ENCODE data around the gene ANO4. TPM values are rescaled to one million over a fixed set of nuclear protein-coding genes. Genes with fewer than 3 reads are reported as not detected.

The ANO4 gene
- total RNA-seq, 1 experiment from 2014 or later = 5.7 TPM

DNA sequence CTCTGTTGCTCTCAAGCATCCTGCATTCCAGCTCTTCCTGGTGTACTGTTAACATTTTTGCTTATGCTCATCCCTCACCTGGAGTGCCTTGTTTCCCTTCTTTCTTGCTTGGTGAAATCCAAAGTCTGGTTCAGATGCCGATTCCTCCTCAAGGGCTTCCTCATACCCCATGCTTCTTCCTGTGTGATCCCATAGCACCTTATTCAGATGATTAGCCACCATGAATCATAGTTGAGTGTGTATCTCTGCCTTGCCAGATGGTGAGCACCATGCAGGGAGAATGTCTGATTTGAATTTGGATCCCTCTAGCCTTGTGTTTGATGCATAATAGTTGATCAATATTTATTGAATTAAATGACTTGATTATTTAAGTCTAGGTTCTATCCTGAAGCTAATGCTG lies 39.4 kb upstream of the ANO4 start:
- Histone ChIP-seq H3K4me2 (ENCODE audit: insufficient read depth, insufficient read length, low read length) (no peak overlapping the region), H3K4me1 (ENCODE audit: insufficient read depth, low read length) (no peaks in the 10 kb centered on the region), H4K8ac (replicated peaks; ENCODE audit: insufficient read length, low read depth, low read length) (no peak overlapping the region), H2BK120ac (ENCODE audit: low read depth, low read length, poor library complexity, severe bottlenecking) (no peak overlapping the region), H2BK5ac (ENCODE audit: insufficient read length, low read length) (no peak overlapping the region), H2BK15ac (ENCODE audit: low read depth, low read length) (no peak overlapping the region), H3K14ac (ENCODE audit: insufficient read depth, low read length) (no peak overlapping the region), H2AK5ac (ENCODE audit: insufficient read length, low read length) (no peak overlapping the region), H4K91ac (ENCODE audit: insufficient read length, low read depth, low read length) (no peak overlapping the region), H3K9ac (ENCODE audit: extremely low read depth, insufficient read length, low read length) (no peak overlapping the region), H3K27ac (ENCODE audit: insufficient read length, low read depth, low read length) (no peak overlapping the region), H3K27me3 (ENCODE audit: insufficient read depth, low read length) (no peaks in the 10 kb centered on the region), H2BK12ac (ENCODE audit: insufficient read length, low read depth, low read length) (no peak overlapping the region), H3K23ac (ENCODE audit: insufficient read length, low read depth, low read length) (no peak overlapping the region), H3K23me2 (ENCODE audit: insufficient read length, low read depth, low read length, poor library complexity, severe bottlenecking) (no peaks in the 10 kb centered on the region), H3K9me3 (ENCODE audit: control insufficient read depth, low read depth, low read length) (no peaks in the 10 kb centered on the region), H4K20me1 (ENCODE audit: control insufficient read depth, insufficient read depth, insufficient read length) (peaks cover 2% of the 10 kb centered on the region), H2BK20ac (ENCODE audit: low read depth, low read length, poor library complexity, severe bottlenecking) (no peak overlapping the region), H3T11ph (ENCODE audit: low read length) (no peak overlapping the region), H3K79me1 (ENCODE audit: insufficient read depth, low read depth, low read length, poor library complexity, severe bottlenecking) (no peaks in the 10 kb centered on the region), H2AFZ (ENCODE audit: low read length) (no peak overlapping the region), H3K18ac (ENCODE audit: insufficient read length, low read depth, low read length) (no peak overlapping the region), H3K56ac (ENCODE audit: insufficient read length, low read depth, low read length) (no peak overlapping the region), H3K4ac (ENCODE audit: low read depth, low read length) (no peak overlapping the region), H3K79me2 (ENCODE audit: insufficient read depth, low read length) (no peaks in the 10 kb centered on the region), H4K5ac (ENCODE audit: insufficient read length, low read depth, low read length) (no peak overlapping the region)
- Mint-ChIP-seq H3K4me1 (no peaks in the 10 kb centered on the region), H3K27me3 (ENCODE audit: low read depth) (no peaks in the 10 kb centered on the region), H3K9me3 (no peaks in the 10 kb centered on the region; a peak in 1 of 5 replicates), H3K36me3 (ENCODE audit: insufficient read depth in 1 of 3, low read depth in 3 of 3) (peaks cover 0 to 7% (median 3%) of the 10 kb centered on the region in 3 experiments; a peak in 3 of 7 replicates), H3K27ac (no peak overlapping the region), H3K4me3 (no peak overlapping the region)
- no peak for DNase-seq
- no CpG with 5 or more reads among the region's 1 CpG for WGBS (ENCODE audit: extremely low coverage, insufficient read length, low lambda C conversion rate)
- TF ChIP-seq, protein P1, sequence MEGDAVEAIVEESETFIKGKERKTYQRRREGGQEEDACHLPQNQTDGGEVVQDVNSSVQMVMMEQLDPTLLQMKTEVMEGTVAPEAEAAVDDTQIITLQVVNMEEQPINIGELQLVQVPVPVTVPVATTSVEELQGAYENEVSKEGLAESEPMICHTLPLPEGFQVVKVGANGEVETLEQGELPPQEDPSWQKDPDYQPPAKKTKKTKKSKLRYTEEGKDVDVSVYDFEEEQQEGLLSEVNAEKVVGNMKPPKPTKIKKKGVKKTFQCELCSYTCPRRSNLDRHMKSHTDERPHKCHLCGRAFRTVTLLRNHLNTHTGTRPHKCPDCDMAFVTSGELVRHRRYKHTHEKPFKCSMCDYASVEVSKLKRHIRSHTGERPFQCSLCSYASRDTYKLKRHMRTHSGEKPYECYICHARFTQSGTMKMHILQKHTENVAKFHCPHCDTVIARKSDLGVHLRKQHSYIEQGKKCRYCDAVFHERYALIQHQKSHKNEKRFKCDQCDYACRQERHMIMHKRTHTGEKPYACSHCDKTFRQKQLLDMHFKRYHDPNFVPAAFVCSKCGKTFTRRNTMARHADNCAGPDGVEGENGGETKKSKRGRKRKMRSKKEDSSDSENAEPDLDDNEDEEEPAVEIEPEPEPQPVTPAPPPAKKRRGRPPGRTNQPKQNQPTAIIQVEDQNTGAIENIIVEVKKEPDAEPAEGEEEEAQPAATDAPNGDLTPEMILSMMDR (conservative IDR thresholded peaks at IDR 0.05) = no peak
